MM.1S (cell line): ENCODE data around the gene CEACAM5.

Experiments used
- DNase-seq: peaks from one replicate; pipeline ENCODE4 v3.0.0-alpha.2; 2015
- H2AFZ ChIP-seq: fragments of 300-600 bp; sonication (generic); 2 replicates; pipeline ENCODE4 v1.6.0; 2016; ENCODE audit warnings: antibody characterized with exemption, low read length
- H3F3A ChIP-seq: fragments of 300-600 bp; sonication (generic); 2 replicates; pipeline ENCODE4 v1.6.1; 2016; ENCODE audit warnings: mild to moderate bottlenecking, antibody characterized with exemption, low read length, moderate library complexity, mixed read lengths; ENCODE audit not compliant: insufficient read depth
- H3K27ac ChIP-seq: fragments of 300-600 bp; sonication (generic); 2 replicates; pipeline ENCODE4 v1.5.1; 2016; ENCODE audit warnings: mild to moderate bottlenecking, low read length
- H3K27me3 ChIP-seq: fragments of 300-600 bp; sonication (generic); replicated peaks from 2 replicates; pipeline ENCODE4 v1.6.0; 2016; ENCODE audit warnings: low read length; ENCODE audit not compliant: insufficient read depth
- H3K36me3 ChIP-seq: fragments of 300-600 bp; sonication (generic); replicated peaks from 2 replicates; pipeline ENCODE4 v1.6.1; 2016; ENCODE audit warnings: mild to moderate bottlenecking, low read length, mixed read lengths; ENCODE audit not compliant: insufficient read depth
- H3K4me1 ChIP-seq: fragments of 300-600 bp; sonication (generic); 2 replicates; pipeline ENCODE4 v1.6.1; 2016; ENCODE audit warnings: low read length, mixed read lengths
- H3K4me2 ChIP-seq: fragments of 300-600 bp; sonication (generic); 2 replicates; pipeline ENCODE4 v1.6.0; 2016; ENCODE audit warnings: low read depth, low read length
- H3K4me3 ChIP-seq: fragments of 300-600 bp; sonication (generic); 2 replicates; pipeline ENCODE4 v1.5.1; 2016; ENCODE audit warnings: low read length, mixed read lengths
- H3K79me2 ChIP-seq: fragments of 300-600 bp; sonication (generic); 2 replicates; pipeline ENCODE4 v1.6.1; 2016; ENCODE audit warnings: mixed run types, low read length, mixed read lengths
- H3K9ac ChIP-seq: fragments of 300-600 bp; sonication (generic); 2 replicates; pipeline ENCODE4 v1.6.1; 2016; ENCODE audit warnings: low read length, mixed read lengths
- H3K9me2 ChIP-seq: fragments of 300-600 bp; sonication (generic); replicated peaks from 2 replicates; pipeline ENCODE4 v1.6.1; 2016; ENCODE audit warnings: mild to moderate bottlenecking, low read length, mixed read lengths; ENCODE audit not compliant: insufficient read depth
- H3K9me3 ChIP-seq: fragments of 300-600 bp; sonication (generic); replicated peaks from 2 replicates; pipeline ENCODE4 v1.6.1; 2016; ENCODE audit warnings: mild to moderate bottlenecking, low read length, mixed read lengths; ENCODE audit not compliant: insufficient read depth
- H4K20me1 ChIP-seq: fragments of 300-600 bp; sonication (generic); 2 replicates; pipeline ENCODE4 v1.6.1; 2016; ENCODE audit warnings: mild to moderate bottlenecking, low read length, moderate library complexity, mixed read lengths; ENCODE audit not compliant: insufficient read depth
- EZH2 ChIP-seq: fragments of 300-600 bp; sonication (generic); optimal IDR thresholded peaks from 2 replicates; pipeline ENCODE3; 2017; ENCODE audit warnings: low read depth, mild to moderate bottlenecking, antibody characterized with exemption, low read length, mixed read lengths
- EZH2phosphoT487 ChIP-seq: fragments of 300-600 bp; sonication (generic); IDR thresholded peaks from 2 replicates; pipeline ENCODE4 v1.6.1; 2018; ENCODE audit warnings: antibody characterized with exemption, low read length
- TF ChIP-seq, protein P1 (sequence below): fragments of 300-600 bp; sonication (generic); IDR thresholded peaks from 2 replicates; pipeline ENCODE4 v1.5.1; 2016; ENCODE audit warnings: antibody characterized with exemption, low read length, mixed read lengths

CEACAM5 gene

DNA sequence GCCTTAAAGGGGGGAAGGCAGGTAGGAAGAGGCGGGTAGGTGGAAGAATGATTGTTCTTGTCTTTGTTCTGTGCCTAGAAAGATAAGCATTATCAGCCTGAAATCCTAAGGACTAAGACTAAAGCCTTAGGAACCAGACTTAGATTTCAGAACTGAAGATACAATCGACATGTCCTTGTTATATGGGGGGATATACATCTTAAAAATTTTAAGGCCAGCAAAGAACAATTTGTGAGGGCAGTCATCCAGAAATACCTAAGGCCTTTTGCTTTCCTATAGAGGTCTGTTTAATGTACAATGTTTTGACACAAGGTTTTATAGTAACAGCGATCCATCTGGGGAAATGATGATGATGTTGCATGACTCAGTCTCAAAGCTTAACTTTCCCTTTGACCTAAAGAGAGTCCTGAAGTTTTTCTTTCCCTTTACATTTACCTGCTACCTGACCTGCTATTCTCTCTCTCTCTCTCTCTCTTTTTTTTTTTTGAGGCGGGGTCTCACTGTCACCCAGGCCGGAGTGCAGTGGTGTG is 26.7 kb downstream of the CEACAM5 start:
- Histone ChIP-seq H3K27me3 (peaks cover 88% of the 10 kb centered on the region), H3K4me3 (no peak overlapping the region), H3K4me2 (no peak overlapping the region), H3K9me2 (no peaks in the 10 kb centered on the region), H3K9ac (no peak overlapping the region), H3K27ac (no peak overlapping the region), H3F3A (no peaks in the 10 kb centered on the region), H3K36me3 (no peaks in the 10 kb centered on the region), H3K4me1 (no peaks in the 10 kb centered on the region), H3K9me3 (no peaks in the 10 kb centered on the region), H4K20me1 (no peaks in the 10 kb centered on the region), H3K79me2 (no peaks in the 10 kb centered on the region), H2AFZ (no peak overlapping the region)
- no peak for DNase-seq
- TF ChIP-seq EZH2phosphoT487 = no peak
- TF ChIP-seq, protein P1, sequence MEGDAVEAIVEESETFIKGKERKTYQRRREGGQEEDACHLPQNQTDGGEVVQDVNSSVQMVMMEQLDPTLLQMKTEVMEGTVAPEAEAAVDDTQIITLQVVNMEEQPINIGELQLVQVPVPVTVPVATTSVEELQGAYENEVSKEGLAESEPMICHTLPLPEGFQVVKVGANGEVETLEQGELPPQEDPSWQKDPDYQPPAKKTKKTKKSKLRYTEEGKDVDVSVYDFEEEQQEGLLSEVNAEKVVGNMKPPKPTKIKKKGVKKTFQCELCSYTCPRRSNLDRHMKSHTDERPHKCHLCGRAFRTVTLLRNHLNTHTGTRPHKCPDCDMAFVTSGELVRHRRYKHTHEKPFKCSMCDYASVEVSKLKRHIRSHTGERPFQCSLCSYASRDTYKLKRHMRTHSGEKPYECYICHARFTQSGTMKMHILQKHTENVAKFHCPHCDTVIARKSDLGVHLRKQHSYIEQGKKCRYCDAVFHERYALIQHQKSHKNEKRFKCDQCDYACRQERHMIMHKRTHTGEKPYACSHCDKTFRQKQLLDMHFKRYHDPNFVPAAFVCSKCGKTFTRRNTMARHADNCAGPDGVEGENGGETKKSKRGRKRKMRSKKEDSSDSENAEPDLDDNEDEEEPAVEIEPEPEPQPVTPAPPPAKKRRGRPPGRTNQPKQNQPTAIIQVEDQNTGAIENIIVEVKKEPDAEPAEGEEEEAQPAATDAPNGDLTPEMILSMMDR = no peak
- TF ChIP-seq EZH2 = no peak

DNA sequence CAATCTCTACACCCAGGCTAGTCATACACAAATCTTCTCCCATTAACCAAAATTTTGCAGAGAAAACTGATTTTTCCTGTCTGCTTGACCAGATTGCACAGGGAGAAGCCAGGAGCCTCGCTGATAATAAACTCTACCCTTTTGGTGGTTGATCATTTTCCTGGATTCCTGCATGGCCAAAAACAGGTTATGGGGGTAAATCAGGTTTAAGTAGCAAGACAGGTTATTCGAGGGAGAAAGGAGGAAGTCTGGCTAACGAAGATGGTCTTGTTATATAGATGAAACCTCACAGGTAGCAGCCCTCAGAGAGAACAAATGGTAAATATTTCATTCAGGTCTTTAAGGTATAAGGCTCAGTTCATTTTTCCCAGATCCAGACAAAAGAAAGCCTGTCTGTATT is 30.9 kb downstream of the CEACAM5 start:
- Histone ChIP-seq H3F3A (no peaks in the 10 kb centered on the region), H3K9me2 (no peaks in the 10 kb centered on the region), H3K4me2 (no peak overlapping the region), H2AFZ (no peak overlapping the region), H3K4me3 (no peak overlapping the region), H3K27ac (no peak overlapping the region), H3K27me3 (peaks cover 89% of the 10 kb centered on the region), H3K4me1 (no peaks in the 10 kb centered on the region), H4K20me1 (no peaks in the 10 kb centered on the region), H3K9ac (no peak overlapping the region), H3K36me3 (no peaks in the 10 kb centered on the region), H3K79me2 (no peaks in the 10 kb centered on the region), H3K9me3 (no peaks in the 10 kb centered on the region)
- TF ChIP-seq EZH2phosphoT487 (no peak), EZH2 (no peak)
- TF ChIP-seq, protein P1 = no peak
- no peak for DNase-seq

DNA sequence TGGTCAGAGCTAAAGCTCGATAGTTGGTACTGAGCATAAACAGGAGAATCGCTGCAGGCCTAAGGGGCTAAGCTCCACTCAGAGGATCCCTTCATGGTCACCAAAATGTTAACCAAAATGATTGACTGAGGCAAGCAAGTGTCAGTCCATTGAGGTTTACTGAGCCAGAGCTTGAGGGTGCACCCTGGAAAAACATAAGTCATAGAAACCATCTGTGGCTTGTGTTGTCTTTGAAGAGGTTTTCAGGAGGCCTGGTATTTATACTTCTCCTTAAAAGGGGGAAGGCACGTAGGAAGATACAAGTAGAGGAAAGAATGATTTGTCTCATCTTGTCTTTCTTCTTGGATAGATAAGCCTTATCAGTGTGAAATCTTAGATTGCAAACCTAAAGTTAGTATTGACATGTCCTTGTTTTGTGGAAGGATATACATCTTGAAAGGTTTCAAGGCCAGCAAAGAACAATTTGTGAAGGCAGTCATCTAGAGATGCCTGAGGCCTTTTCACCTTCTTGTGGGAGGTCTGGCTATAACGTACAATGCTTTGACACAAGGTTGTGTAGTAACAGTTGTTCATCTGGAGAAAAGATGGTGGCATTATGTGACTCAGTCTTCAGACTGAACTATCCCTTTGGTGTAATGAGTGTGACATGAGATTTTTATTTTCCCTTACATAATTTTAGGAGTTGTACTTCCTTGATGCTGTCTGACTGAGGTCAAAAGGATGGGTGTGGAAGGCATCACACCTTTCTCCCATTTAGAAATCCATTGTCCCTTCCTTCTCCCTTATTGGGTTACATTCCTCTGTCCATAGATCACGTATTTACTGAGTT is 32.2 kb downstream of the CEACAM5 start:
- H3K9ac ChIP-seq = no peak overlapping the region
- H3K79me2 ChIP-seq = no peaks in the 10 kb centered on the region
- no peaks in the 10 kb centered on the region for H3K9me2 ChIP-seq
- H3K36me3 ChIP-seq = no peaks in the 10 kb centered on the region
- TF ChIP-seq EZH2phosphoT487 (no peak), EZH2 (no peak)
- TF ChIP-seq, protein P1 = no peak
- no peaks in the 10 kb centered on the region for H4K20me1 ChIP-seq
- no peak overlapping the region for H3K4me2 ChIP-seq
- H3F3A ChIP-seq = no peaks in the 10 kb centered on the region
- peaks cover 93% of the 10 kb centered on the region for H3K27me3 ChIP-seq
- H3K9me3 ChIP-seq = no peaks in the 10 kb centered on the region
- H2AFZ ChIP-seq = no peak overlapping the region
- no peak overlapping the region for H3K27ac ChIP-seq
- H3K4me1 ChIP-seq = no peaks in the 10 kb centered on the region
- H3K4me3 ChIP-seq = no peak overlapping the region
- no peak for DNase-seq
